RCC 7860 (cell line): ENCODE results near the gene TMEM181.
"Not testable (repeated sequence)": the region's sequence is repeated elsewhere in the genome, so short reads cannot be mapped to it uniquely, and the experiment has no call there.

Source experiments
- DNase-seq: peaks from one replicate; pipeline ENCODE4 v3.0.0-alpha.2; 2015; ENCODE audit warnings: low spot score
- FAIRE-seq: peaks from 2 replicates; lab custom pipeline; 2012; peaks lifted over from hg19 to GRCh38; lab: Jason Lieb, UNC

The TMEM181 gene

GRCh38 chr6:158536891-158537798 lies 22.7 kb upstream of the TMEM181 start:
- DNase-seq (no peak), FAIRE-seq (no peak)

- no peak for DNase-seq
- FAIRE-seq: no peak
These were observed 21.1 kb upstream of the TMEM181 start for GRCh38 chr6:158538741-158539140.

GRCh38 chr6:158539413-158539812 lies 20.5 kb upstream of the TMEM181 start:
- DNase-seq (no peak), FAIRE-seq (no peak)

- DNase-seq (no peak), FAIRE-seq (no peak)
These were observed 20.0 kb upstream of the TMEM181 start for GRCh38 chr6:158539881-158540280.

- no peak for DNase-seq
- no peak for FAIRE-seq
These were observed 16.2 kb upstream of the TMEM181 start for GRCh38 chr6:158543606-158544185.

- FAIRE-seq: no peak
These were observed 15.5 kb upstream of the TMEM181 start for GRCh38 chr6:158544428-158544827.

GRCh38 chr6:158545043-158545966 lies 14.6 kb upstream of the TMEM181 start:
- FAIRE-seq (no peak), DNase-seq (no peak)

More at GRCh38 chr6:158544428-158544827, 15.5 kb upstream of the TMEM181 start:
- no peak for DNase-seq

GRCh38 chr6:158548418-158549161 lies 11.3 kb upstream of the TMEM181 start:
- no peak for DNase-seq
- no peak for FAIRE-seq

- FAIRE-seq (no peak), DNase-seq (no peak)
These were observed 7.7 kb upstream of the TMEM181 start for GRCh38 chr6:158552055-158552795.

GRCh38 chr6:158552796-158553138 lies 7.1 kb upstream of the TMEM181 start:
- no peak for DNase-seq
- no peak for FAIRE-seq

GRCh38 chr6:158554611-158555361 lies 5.1 kb upstream of the TMEM181 start:
- DNase-seq (no peak), FAIRE-seq (no peak)

- FAIRE-seq (no peak), DNase-seq (no peak)
These were observed 3.8 kb upstream of the TMEM181 start for GRCh38 chr6:158556113-158556512.

GRCh38 chr6:158557110-158557509 lies 2.8 kb upstream of the TMEM181 start:
- FAIRE-seq, DNase-seq: not testable (repeated sequence)

- FAIRE-seq: no peak
- DNase-seq: no peak
These were observed 2.0 kb upstream of the TMEM181 start for GRCh38 chr6:158557927-158558326.

GRCh38 chr6:158558415-158559306 lies 1.2 kb upstream of the TMEM181 start:
- no peak for DNase-seq
- no peak for FAIRE-seq

- no peak for FAIRE-seq
These were observed 475 bp upstream of the TMEM181 start for GRCh38 chr6:158559338-158559894.

GRCh38 chr6:158560836-158561320 lies 987 bp downstream of the TMEM181 start:
- no peak for FAIRE-seq
- DNase-seq: no peak

More at GRCh38 chr6:158559338-158559894, 475 bp upstream of the TMEM181 start:
- no peak for DNase-seq
